Astrocyte (in vitro differentiated cells and primary cell): Measurements from ENCODE around the gene PCNX1.
"Not testable (repeated sequence)": the region's sequence is repeated elsewhere in the genome, so short reads cannot be mapped to it uniquely, and the experiment has no call there.

ENCODE experiments used
- CTCF ChIP-seq: IDR thresholded peaks from 2 replicates; pipeline ENCODE4 v1.5.1; 2011; ENCODE audit warnings: low read depth, mild to moderate bottlenecking, inconsistent platforms, low read length, moderate library complexity; ENCODE audit not compliant: insufficient read depth
- EZH2 ChIP-seq: IDR thresholded peaks from 2 replicates; pipeline ENCODE4 v1.6.1; 2012; ENCODE audit warnings: mild to moderate bottlenecking, low read length, inconsistent platforms; ENCODE audit not compliant: insufficient read depth

GRCh38 chr14:71129716-71130490 is 222.6 kb downstream of the PCNX1 start:
- TF ChIP-seq EZH2, CTCF: not testable (repeated sequence)
